ENCODE data around the gene TUBGCP6. TPM values are rescaled to one million over a fixed set of nuclear protein-coding genes. Genes with fewer than 3 reads are reported as not detected.

The TUBGCP6 gene
- total RNA-seq, 1 donor from 2014 or later, result 58.1 TPM

GRCh38 chr22:50203288-50203687 lies 41.5 kb downstream of the TUBGCP6 start:
- peaks cover 13 to 14% of the 10 kb centered on the region in 2 donors for H3K4me1 ChIP-seq
- intact Hi-C loops (cut with DNase I), result loop anchor here (5.0 kb wide), 4 partner anchors 39 to 351 kb away; partner anchors contain the start of genes LMF2, NCAPH2 and ZBED4

GRCh38 chr22:50202130-50202666 lies 42.6 kb downstream of the TUBGCP6 start:
- intact Hi-C loops (cut with DNase I), result loop anchor here (5.0 kb wide), 4 partner anchors 40 to 350 kb away; partner anchors contain the start of genes LMF2, NCAPH2 and ZBED4
- Histone ChIP-seq H3K36me3 (peaks cover 22 to 25% of the 10 kb centered on the region in 2 donors), H3K4me1 (peaks cover 13 to 14% of the 10 kb centered on the region in 2 donors), H3K27me3 (no peaks in the 10 kb centered on the region), H3K27ac (no peak overlapping the region), H3K4me3 (peak overlapping the region; percentile 76 to 88), H3K9me3 (no peaks in the 10 kb centered on the region)
- no peak for DNase-seq (ENCODE audit: low spot score in 2 of 2)
- TF ChIP-seq CTCF (IDR thresholded peaks at IDR 0.05), result no peak

More at GRCh38 chr22:50203288-50203687, 41.5 kb downstream of the TUBGCP6 start:
- H3K4me3 ChIP-seq, result no peak overlapping the region
- no peak for TF ChIP-seq CTCF (IDR thresholded peaks at IDR 0.05)
- no peak for DNase-seq (ENCODE audit: low spot score in 2 of 2)
- no peaks in the 10 kb centered on the region for H3K27me3 ChIP-seq
- no peak overlapping the region for H3K27ac ChIP-seq
- no peaks in the 10 kb centered on the region for H3K9me3 ChIP-seq
- peaks cover 22 to 23% of the 10 kb centered on the region in 2 donors for H3K36me3 ChIP-seq

GRCh38 chr22:50201191-50202129 lies 43.4 kb downstream of the TUBGCP6 start:
- DNase-seq (ENCODE audit: low spot score in 2 of 2), result no peak
- H3K27ac ChIP-seq, result peak overlapping the region; percentile 58 to 68
- TF ChIP-seq CTCF (IDR thresholded peaks at IDR 0.05), result no peak
- H3K36me3 ChIP-seq, result peaks cover 15 to 18% of the 10 kb centered on the region in 2 donors
- H3K27me3 ChIP-seq, result no peaks in the 10 kb centered on the region
- peak overlapping the region; percentile 76 to 88 for H3K4me3 ChIP-seq
- peaks cover 13 to 14% of the 10 kb centered on the region in 2 donors for H3K4me1 ChIP-seq
- intact Hi-C loops (cut with DNase I), result loop anchor here (2.0 to 5.0 kb wide), 5 partner anchors 41 to 349 kb away; partner anchors contain the start of genes ALG12, CRELD2, LMF2 and NCAPH2
- no peaks in the 10 kb centered on the region for H3K9me3 ChIP-seq

- peak; percentile 66 to 93 for DNase-seq (ENCODE audit: low spot score in 2 of 2)
- intact Hi-C loops (cut with DNase I), result loop anchor here (1.0 to 5.0 kb wide), 6 partner anchors 14 to 348 kb away; partner anchors contain the start of genes ALG12, CRELD2, LMF2 and NCAPH2
- peaks cover 11 to 12% of the 10 kb centered on the region in 2 donors for H3K36me3 ChIP-seq
- no peaks in the 10 kb centered on the region for H3K9me3 ChIP-seq
- peak within 1 kb of the TSS; percentile 68 to 80 for H3K27ac ChIP-seq
- peaks cover 13 to 14% of the 10 kb centered on the region in 2 donors for H3K4me1 ChIP-seq
- H3K27me3 ChIP-seq, result no peaks in the 10 kb centered on the region
- TF ChIP-seq CTCF (IDR thresholded peaks at IDR 0.05), result no peak
- H3K4me3 ChIP-seq, result peak within 1 kb of the TSS; percentile 76 to 88
Measured at GRCh38 chr22:50200461-50201190, 44.2 kb downstream of the TUBGCP6 start, which contains the start of gene SELENOO. SELENOO (plus strand) TSS chr22:50201011; CDS start chr22:50201037, 26 bp downstream.

Data from ascending aorta (tissue), 2 donors.